RWPE2 (cell line): ENCODE measurements around the gene SAMSN1.
"Not testable (repeated sequence)": the region's sequence is repeated elsewhere in the genome, so short reads cannot be mapped to it uniquely, and the experiment has no call there.

Experiments used
- ATAC-seq: fragments of 200-7000 bp; cut with Tn5 transposase; 3 replicates; pipeline ENCODE4 v1.9.1; 2021; ENCODE audit warnings: low read depth
- DNase-seq: peaks from one replicate; pipeline ENCODE4 v3.0.0-alpha.2; 2020; ENCODE audit warnings: low spot score
- H3K27ac ChIP-seq: fragments of 450-650 bp; 2 replicates; pipeline ENCODE4 v1.5.1; 2017; ENCODE audit warnings: mild to moderate bottlenecking; ENCODE audit not compliant: poor library complexity, severe bottlenecking
- H3K27me3 ChIP-seq: fragments of 250-450 bp; sonication (Bioruptor Pico); 2 replicates; pipeline ENCODE4 v1.5.1; 2021; ENCODE audit warnings: mild to moderate bottlenecking, moderate library complexity; ENCODE audit not compliant: insufficient read depth, poor library complexity, severe bottlenecking
- H3K36me3 ChIP-seq: fragments of 250-450 bp; sonication (Bioruptor Pico); 2 replicates; pipeline ENCODE4 v1.5.1; 2020; ENCODE audit warnings: low read depth, mild to moderate bottlenecking, moderate library complexity
- H3K4me1 ChIP-seq: fragments of 250-450 bp; sonication (Bioruptor Pico); 2 replicates; pipeline ENCODE4 v1.5.1; 2021; ENCODE audit warnings: mild to moderate bottlenecking, moderate library complexity; ENCODE audit not compliant: insufficient read depth, poor library complexity, severe bottlenecking
- H3K4me3 ChIP-seq: fragments of 250-450 bp; sonication (Bioruptor Pico); 2 replicates; pipeline ENCODE4 v1.5.1; 2021; ENCODE audit warnings: mild to moderate bottlenecking, moderate library complexity; ENCODE audit not compliant: severe bottlenecking
- H3K9me3 ChIP-seq: fragments of 250-450 bp; sonication (Bioruptor Pico); 2 replicates; pipeline ENCODE4 v1.5.1; 2021; ENCODE audit warnings: mild to moderate bottlenecking, moderate library complexity; ENCODE audit not compliant: severe bottlenecking
- CTCF ChIP-seq: fragments of 450-650 bp; IDR thresholded peaks from one replicate; pipeline ENCODE4 v1.5.1; 2017; ENCODE audit warnings: mild to moderate bottlenecking, moderate library complexity; ENCODE audit not compliant: poor library complexity, severe bottlenecking

The SAMSN1 gene

DNA sequence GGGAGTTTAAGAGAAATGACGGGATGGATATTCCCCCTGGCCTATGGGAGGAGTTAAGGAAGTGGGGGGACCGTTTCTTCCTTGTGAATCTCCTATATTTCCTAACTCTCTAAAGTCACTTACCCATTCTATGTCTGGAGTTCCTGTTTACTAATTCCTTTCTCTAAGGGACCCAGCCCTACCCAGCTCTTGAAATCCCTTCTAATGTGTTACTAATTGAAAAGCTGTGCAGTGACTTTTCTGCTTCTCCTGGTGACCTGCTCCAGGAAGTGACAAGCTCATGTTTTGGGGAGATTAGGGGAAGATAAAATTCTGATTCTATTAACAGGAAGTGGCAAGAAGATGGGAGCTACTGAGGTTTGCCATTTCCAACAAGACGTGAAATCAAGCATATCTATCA lies 4.0 kb upstream of the SAMSN1 start:
- no peak for DNase-seq
- no peak for TF ChIP-seq CTCF

DNA sequence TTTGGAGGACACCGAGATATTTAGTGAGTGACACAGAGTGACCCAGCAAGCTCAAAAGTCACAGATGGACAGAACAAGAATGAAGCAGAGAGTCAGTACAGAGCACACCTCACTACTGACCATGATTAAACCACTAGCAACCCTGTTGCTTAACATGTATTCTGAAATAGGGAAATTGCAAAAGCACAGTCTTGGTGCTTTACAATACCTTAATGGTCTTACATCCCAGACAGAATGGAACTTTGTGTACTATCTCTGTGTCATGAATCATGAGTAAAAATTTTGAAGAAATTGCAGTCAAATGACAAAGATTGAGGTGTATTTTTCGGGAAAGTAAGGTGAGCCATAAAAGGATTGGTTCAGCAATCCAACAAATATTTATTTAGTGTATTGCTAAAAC lies 2.7 kb upstream of the SAMSN1 start:
- Histone ChIP-seq H3K9me3 (no peaks in the 10 kb centered on the region), H3K4me1 (peaks cover 37% of the 10 kb centered on the region), H3K27me3 (no peaks in the 10 kb centered on the region), H3K27ac (peak overlapping the region; percentile 96), H3K4me3 (no peak overlapping the region), H3K36me3 (no peaks in the 10 kb centered on the region)
- ATAC-seq (peak; percentile 97), DNase-seq (no peak)
- TF ChIP-seq CTCF, result no peak

More for the DNA sequence above, 4.0 kb upstream of the SAMSN1 start:
- no peak for ATAC-seq
- no peak overlapping the region for H3K4me3 ChIP-seq
- H3K36me3 ChIP-seq, result no peaks in the 10 kb centered on the region
- no peaks in the 10 kb centered on the region for H3K9me3 ChIP-seq
- H3K4me1 ChIP-seq, result peaks cover 37% of the 10 kb centered on the region
- no peaks in the 10 kb centered on the region for H3K27me3 ChIP-seq
- H3K27ac ChIP-seq, result peak overlapping the region; percentile 96

- DNase-seq (no peak), ATAC-seq (peak; percentile 24)
- Histone ChIP-seq H3K4me3 (no peak overlapping the region), H3K27me3 (no peaks in the 10 kb centered on the region), H3K27ac (peak overlapping the region; percentile 96), H3K4me1 (peaks cover 37% of the 10 kb centered on the region), H3K9me3 (no peaks in the 10 kb centered on the region), H3K36me3 (no peaks in the 10 kb centered on the region)
- TF ChIP-seq CTCF, result no peak
Observed at GRCh38 chr21:14547834-14548513, 1.9 kb upstream of the SAMSN1 start.

GRCh38 chr21:14546719-14547118 lies 604 bp upstream of the SAMSN1 start:
- H3K36me3 ChIP-seq, H3K4me3 ChIP-seq: not testable (repeated sequence)

DNA sequence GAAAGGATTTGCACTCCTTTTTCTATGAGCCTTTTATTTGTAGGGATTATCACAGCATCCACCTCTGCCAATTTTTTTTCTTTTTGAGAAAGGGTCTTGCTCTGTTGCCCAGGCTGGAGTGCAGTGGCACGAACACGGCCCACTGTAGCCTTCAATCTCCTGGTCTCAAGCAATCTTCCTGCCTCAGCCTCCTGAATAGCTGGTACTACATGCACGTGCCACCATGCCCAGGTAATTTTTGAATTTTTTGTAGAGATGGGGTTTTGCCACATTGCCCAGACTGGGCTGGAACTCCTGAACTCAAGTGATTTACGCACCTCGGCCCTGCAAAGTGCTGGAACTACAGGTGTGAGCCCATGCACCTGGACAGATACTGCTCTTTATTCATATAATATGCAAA lies 2.1 kb downstream of the SAMSN1 start:
- Histone ChIP-seq H3K36me3 (no peaks in the 10 kb centered on the region), H3K4me3 (no peak overlapping the region), H3K4me1 (peaks cover 15% of the 10 kb centered on the region), H3K9me3 (no peaks in the 10 kb centered on the region), H3K27ac (no peak overlapping the region), H3K27me3 (no peaks in the 10 kb centered on the region)
- no peak for TF ChIP-seq CTCF
- no peak for DNase-seq
- ATAC-seq, result no peak

More at GRCh38 chr21:14546719-14547118, 604 bp upstream of the SAMSN1 start:
- not testable (repeated sequence) for H3K9me3 ChIP-seq, ATAC-seq, H3K27me3 ChIP-seq, DNase-seq
- Histone ChIP-seq H3K4me1 (peaks cover 31% of the 10 kb centered on the region), H3K27ac (peak overlapping the region; percentile 96)
